Thyroid gland (tissue), 4 donors: Measurements from ENCODE around the gene PIGO. TPM values are rescaled to one million over a fixed set of nuclear protein-coding genes. Genes with fewer than 3 reads are reported as not detected.

Source experiments
- DNase-seq, 2 donors: peaks; one replicate each; pipeline ENCODE4 v3.0.0-alpha.2; 2019
- H3K27ac ChIP-seq, 3 donors: fragments of 200-600 bp; sonication (generic); 1 replicate in 2 of 3; 2 replicates in 1 of 3; pipeline ENCODE4 v1.5.1; 2016 to 2019; ENCODE audit warnings: mild to moderate bottlenecking in 1 of 3, moderate library complexity in 1 of 3
- H3K27me3 ChIP-seq: fragments of 200-600 bp; sonication (generic); one replicate; pipeline ENCODE4 v1.5.1; 2019
- H3K36me3 ChIP-seq, 2 donors: fragments of 200-600 bp; sonication (generic); one replicate each; pipeline ENCODE4 v1.5.1; 2016 to 2019
- H3K4me1 ChIP-seq, 2 donors: fragments of 200-600 bp; sonication (generic); one replicate each; pipeline ENCODE4 v1.5.1; 2017 to 2019
- H3K4me3 ChIP-seq, 3 donors: fragments of 200-600 bp; sonication (generic); replicated peaks in 1 of 3; 1 replicate in 2 of 3; 2 replicates in 1 of 3; pipeline ENCODE4 v1.5.1; 2016; ENCODE audit warnings: mild to moderate bottlenecking in 1 of 3
- H3K9me3 ChIP-seq: fragments of 200-600 bp; sonication (generic); one replicate; pipeline ENCODE4 v1.5.1; 2017
- POLR2A ChIP-seq, 2 donors: fragments of 450-650 bp; IDR thresholded peaks; one replicate each; pipeline ENCODE4 v1.6.1; 2017; ENCODE audit warnings: antibody characterized with exemption in 2 of 2, mild to moderate bottlenecking in 2 of 2, moderate library complexity in 1 of 2
- WGBS, 2 donors: methylation state at CpG; one replicate each; pipeline ENCODE4 v1.1.5; 2017; 5-methylcytosine and 5-hydroxymethylcytosine counted together
- intact Hi-C: fragments of 100-400 bp; cut with DNase I; formaldehyde crosslinking; loops from one replicate; pipeline ENCODE4 v1.15.1; 2023
- total RNA-seq, 4 donors: library from RNA; depleted of rRNA; stranded (reverse); fragments of >200 nt; gene quantifications; one replicate each; pipeline ENCODE4 v1.2.3, GENCODE V29; 2016
- TF ChIP-seq, protein P1 (sequence below), 6 experiments: fragments of 200-600 bp in 3 of 6; fragments of 450-650 bp in 3 of 6; sonication (generic) in 3 of 6; IDR thresholded peaks; one replicate each; pipeline ENCODE4 v1.5.1; 2016 to 2019; ENCODE audit warnings: antibody characterized with exemption in 6 of 6, mild to moderate bottlenecking in 2 of 6, inconsistent platforms in 1 of 6, moderate library complexity in 1 of 6

PIGO gene
- total RNA-seq, 4 donors from 2014 or later, result 20.8 to 50.5 (median 39.4) TPM

- peak overlapping the region; percentile 74 to 92 (median 79) for H3K27ac ChIP-seq
- WGBS, 2 donors, result 14 to 16% methylated on average over 11 to 12 of the region's 12 CpGs
- peaks cover 34 to 51% of the 10 kb centered on the region in 2 donors for H3K4me1 ChIP-seq
- H3K36me3 ChIP-seq, result no peaks in the 10 kb centered on the region
- H3K4me3 ChIP-seq, result peak overlapping the region; percentile 25 to 42 (median 41)
- DNase-seq, result peak; percentile 40 to 47
- H3K9me3 ChIP-seq, result no peaks in the 10 kb centered on the region
- no peak for TF ChIP-seq POLR2A (IDR thresholded peaks at IDR 0.05)
- TF ChIP-seq, protein P1, sequence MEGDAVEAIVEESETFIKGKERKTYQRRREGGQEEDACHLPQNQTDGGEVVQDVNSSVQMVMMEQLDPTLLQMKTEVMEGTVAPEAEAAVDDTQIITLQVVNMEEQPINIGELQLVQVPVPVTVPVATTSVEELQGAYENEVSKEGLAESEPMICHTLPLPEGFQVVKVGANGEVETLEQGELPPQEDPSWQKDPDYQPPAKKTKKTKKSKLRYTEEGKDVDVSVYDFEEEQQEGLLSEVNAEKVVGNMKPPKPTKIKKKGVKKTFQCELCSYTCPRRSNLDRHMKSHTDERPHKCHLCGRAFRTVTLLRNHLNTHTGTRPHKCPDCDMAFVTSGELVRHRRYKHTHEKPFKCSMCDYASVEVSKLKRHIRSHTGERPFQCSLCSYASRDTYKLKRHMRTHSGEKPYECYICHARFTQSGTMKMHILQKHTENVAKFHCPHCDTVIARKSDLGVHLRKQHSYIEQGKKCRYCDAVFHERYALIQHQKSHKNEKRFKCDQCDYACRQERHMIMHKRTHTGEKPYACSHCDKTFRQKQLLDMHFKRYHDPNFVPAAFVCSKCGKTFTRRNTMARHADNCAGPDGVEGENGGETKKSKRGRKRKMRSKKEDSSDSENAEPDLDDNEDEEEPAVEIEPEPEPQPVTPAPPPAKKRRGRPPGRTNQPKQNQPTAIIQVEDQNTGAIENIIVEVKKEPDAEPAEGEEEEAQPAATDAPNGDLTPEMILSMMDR (IDR thresholded peaks at IDR 0.05), result no peak
- intact Hi-C loops, result loop anchor here (5.0 to 10.0 kb wide), 2 partner anchors 362 to 440 kb away; no protein-coding TSS in a partner anchor
- H3K27me3 ChIP-seq, result no peaks in the 10 kb centered on the region
Measured at GRCh38 chr9:35114840-35115628, 18.6 kb upstream of the PIGO start.

DNA sequence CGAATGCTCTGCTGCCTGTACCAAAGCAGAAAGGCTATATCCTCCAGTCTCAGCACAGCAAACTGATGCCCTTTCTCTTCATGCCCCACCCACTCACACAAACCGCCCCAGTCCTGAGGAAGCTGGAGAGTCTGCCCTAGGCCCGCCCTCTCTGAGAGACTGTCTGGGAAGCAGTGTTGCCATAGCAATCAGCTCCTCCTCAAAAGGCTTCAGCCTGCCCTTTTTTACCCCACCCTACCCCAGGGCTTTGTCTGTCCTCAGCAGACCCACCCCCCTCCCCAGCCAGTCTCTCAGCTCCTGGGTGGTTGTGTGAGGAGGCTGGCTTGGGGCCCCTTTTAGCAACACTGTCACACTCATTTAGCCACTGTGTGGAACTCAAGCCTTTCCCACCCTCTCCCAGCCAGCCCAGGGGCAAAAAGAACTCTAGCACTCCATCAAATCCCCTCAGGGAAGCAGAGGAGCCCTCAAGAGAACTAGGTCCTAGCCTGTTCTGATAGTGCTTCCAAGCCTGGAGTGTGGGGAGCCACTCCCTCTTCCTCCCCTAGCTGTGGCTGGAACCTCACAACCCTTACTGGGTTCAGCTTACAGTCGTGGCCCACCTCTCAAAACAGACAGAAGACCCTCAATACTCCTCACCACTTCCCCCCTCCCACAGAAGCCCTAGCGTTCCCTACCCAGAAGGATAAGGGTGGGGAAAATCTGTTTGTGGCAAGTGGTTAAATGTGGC, 17.9 kb upstream of the PIGO start:
- Histone ChIP-seq H3K9me3 (no peaks in the 10 kb centered on the region), H3K27me3 (no peaks in the 10 kb centered on the region), H3K4me3 (peak overlapping the region in 1 of 3 donors; percentile 42), H3K36me3 (no peaks in the 10 kb centered on the region), H3K27ac (peak overlapping the region; percentile 74 to 92 (median 79)), H3K4me1 (peaks cover 34 to 52% of the 10 kb centered on the region in 2 donors)
- WGBS, 2 donors, result 7 to 10% methylated on average over 5 of the region's 5 CpGs
- intact Hi-C loops, result loop anchor here (10.0 kb wide), 1 partner anchor 441 kb away; no protein-coding TSS in a partner anchor
- no peak for TF ChIP-seq POLR2A (IDR thresholded peaks at IDR 0.05)
- TF ChIP-seq, protein P1 (IDR thresholded peaks at IDR 0.05), result no peak
- DNase-seq, result peak; percentile 74 to 77

DNA sequence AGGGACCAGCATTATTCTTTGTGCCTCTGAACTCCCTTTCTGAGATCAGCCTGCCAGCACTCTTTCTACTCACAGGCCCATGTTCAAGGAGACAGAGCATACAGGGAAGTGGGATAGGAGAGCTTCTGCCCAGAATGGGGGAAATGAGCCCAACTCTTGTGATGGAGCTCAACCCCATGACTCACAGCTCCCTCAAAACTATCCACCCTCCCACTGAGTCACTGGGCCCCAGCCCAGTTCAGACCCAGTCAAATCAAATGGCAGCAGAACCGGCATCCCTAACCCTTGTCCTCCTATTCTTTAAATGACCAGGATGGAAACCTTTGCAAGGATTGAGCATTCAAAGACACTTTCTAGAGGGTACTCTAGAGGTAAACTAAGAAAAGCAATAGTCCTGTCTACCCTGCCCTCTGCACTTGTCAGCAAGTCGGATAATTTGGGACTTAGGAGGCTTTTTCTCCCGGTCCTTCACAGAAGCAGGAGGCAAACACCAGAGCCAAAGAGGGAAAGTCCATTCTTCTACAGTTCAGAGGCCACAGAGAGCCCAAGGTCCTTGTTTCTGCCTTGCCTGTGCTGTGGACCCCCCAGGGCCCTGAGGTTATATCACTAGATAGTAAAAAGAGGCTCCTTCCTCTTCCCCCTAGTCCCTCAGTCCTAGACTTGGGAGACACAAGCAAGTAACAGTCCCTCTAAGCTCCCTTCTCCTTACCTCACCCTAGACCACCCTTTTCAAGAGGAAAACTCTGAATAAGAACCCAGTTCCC, 16.0 kb upstream of the PIGO start:
- Histone ChIP-seq H3K4me3 (peak overlapping the region in 1 of 3 donors; percentile 55), H3K4me1 (peaks cover 34 to 52% of the 10 kb centered on the region in 2 donors)
- intact Hi-C loops, result loop anchor here (10.0 kb wide), 1 partner anchor 442 kb away; no protein-coding TSS in a partner anchor

DNA sequence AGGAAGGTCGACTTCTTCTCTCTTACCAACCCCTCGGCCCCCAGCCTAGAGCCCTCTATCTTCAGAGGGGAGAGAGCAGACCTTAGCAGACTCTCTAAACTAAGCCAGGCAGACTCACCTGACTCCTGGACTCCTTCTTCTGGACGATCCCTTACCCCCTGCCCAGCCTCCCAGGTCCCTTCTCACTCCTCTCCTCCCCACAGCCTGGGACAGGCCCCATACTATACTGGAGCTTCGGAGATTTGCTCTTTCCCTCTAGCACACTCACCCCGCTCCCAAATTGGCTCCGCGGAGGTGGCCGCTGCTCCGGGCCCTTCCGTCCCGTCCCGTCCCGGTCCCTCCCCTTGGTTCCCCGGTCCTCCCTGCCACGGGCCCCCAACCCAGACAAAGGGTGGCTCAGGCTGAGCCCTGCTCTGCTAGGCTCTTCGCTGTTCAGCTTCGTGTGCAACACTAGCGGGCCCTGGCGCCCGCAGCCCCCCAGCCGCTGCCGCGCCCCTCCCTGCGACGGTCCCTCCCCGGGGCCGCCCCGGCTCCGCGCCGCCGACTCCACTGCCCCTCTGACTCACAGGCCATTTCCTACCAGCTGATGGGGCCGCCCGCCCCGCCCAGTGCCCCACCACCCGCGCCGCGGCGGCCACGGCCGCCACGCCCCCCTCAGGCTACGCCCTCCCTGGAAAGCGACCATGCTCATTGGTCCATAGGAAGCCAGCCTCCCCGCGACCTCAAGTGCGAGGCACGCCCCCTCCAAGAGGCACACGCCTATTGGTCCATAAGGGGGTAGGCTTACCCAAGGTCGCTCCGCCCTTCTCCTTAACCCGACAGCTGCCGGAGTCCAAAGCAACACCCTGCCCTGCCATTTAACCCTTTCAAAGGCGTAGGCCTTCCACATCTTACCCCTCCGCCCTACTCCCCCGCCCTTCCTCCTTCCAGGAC, 14.9 kb upstream of the PIGO start:
- peak in 1 of 2 donors; percentile 73 for TF ChIP-seq POLR2A (IDR thresholded peaks at IDR 0.05)
- TF ChIP-seq, protein P1 (IDR thresholded peaks at IDR 0.05), result no peak
- H3K4me3 ChIP-seq, result peak overlapping the region; percentile 44 to 91 (median 55)
- peaks cover 29 to 47% of the 10 kb centered on the region in 2 donors for H3K4me1 ChIP-seq
- no peaks in the 10 kb centered on the region for H3K27me3 ChIP-seq
- intact Hi-C loops, result loop anchor here (10.0 kb wide), 1 partner anchor 444 kb away; no protein-coding TSS in a partner anchor
- peak; percentile 99 for DNase-seq
- no peaks in the 10 kb centered on the region for H3K9me3 ChIP-seq
- peak overlapping the region; percentile 79 to 86 (median 80) for H3K27ac ChIP-seq
- WGBS, 2 donors, result 1 to 2% methylated on average over 26 to 50 of the region's 57 CpGs
- H3K36me3 ChIP-seq, result peaks cover 16 to 21% of the 10 kb centered on the region in 2 donors

More for the DNA sequence above, 16.0 kb upstream of the PIGO start:
- H3K9me3 ChIP-seq, result no peaks in the 10 kb centered on the region
- DNase-seq, result no peak
- peaks cover 5 to 9% of the 10 kb centered on the region in 2 donors for H3K36me3 ChIP-seq
- peak overlapping the region; percentile 24 to 86 (median 74) for H3K27ac ChIP-seq
- no peaks in the 10 kb centered on the region for H3K27me3 ChIP-seq
- 68 to 76% methylated on average over 3 of the region's 3 CpGs for WGBS, 2 donors
- no peak for TF ChIP-seq POLR2A (IDR thresholded peaks at IDR 0.05)
- TF ChIP-seq, protein P1 (IDR thresholded peaks at IDR 0.05), result no peak
